Mucosa of rectum (tissue), 2 donors: Measurements from ENCODE around the gene ITGB4.
A peak's percentile ranks its signal among the peaks of the same experiment; 100 is the strongest.
"Not testable (repeated sequence)": the region's sequence is repeated elsewhere in the genome, so short reads cannot be mapped to it uniquely, and the experiment has no call there.

ENCODE experiments used
- H3K27ac ChIP-seq, 2 donors: one replicate each; pipeline ENCODE4 v1.7.0; 2013; ENCODE audit warnings: inconsistent platforms in 2 of 2, low read depth in 2 of 2, low read length in 2 of 2
- H3K27me3 ChIP-seq, 2 donors: one replicate each; pipeline ENCODE4 v1.7.0; 2013; ENCODE audit warnings: low read length in 2 of 2; ENCODE audit not compliant: control insufficient read depth in 2 of 2, insufficient read depth in 2 of 2
- H3K36me3 ChIP-seq, 2 donors: one replicate each; pipeline ENCODE4 v1.7.0; 2013; ENCODE audit warnings: low read length in 2 of 2; ENCODE audit not compliant: control insufficient read depth in 2 of 2, insufficient read depth in 2 of 2
- H3K4me1 ChIP-seq, 2 donors: one replicate each; pipeline ENCODE4 v1.7.0; 2013; ENCODE audit warnings: low read length in 2 of 2, mild to moderate bottlenecking in 1 of 2; ENCODE audit not compliant: control insufficient read depth in 2 of 2, insufficient read depth in 2 of 2
- H3K4me3 ChIP-seq, 2 donors: one replicate each; pipeline ENCODE4 v1.7.0; 2013; ENCODE audit warnings: low read length in 2 of 2
- H3K9ac ChIP-seq, 2 donors: one replicate each; pipeline ENCODE4 v1.7.0; 2013; ENCODE audit warnings: low read length in 2 of 2, low read depth in 1 of 2, mild to moderate bottlenecking in 1 of 2
- H3K9me3 ChIP-seq, 2 donors: one replicate each; pipeline ENCODE4 v1.7.0; 2013; ENCODE audit warnings: low read length in 2 of 2; ENCODE audit not compliant: control insufficient read depth in 2 of 2
- donor health status: healthy.
- donor health status: Normal muscosa, but diverticular disease.

The ITGB4 gene

DNA sequence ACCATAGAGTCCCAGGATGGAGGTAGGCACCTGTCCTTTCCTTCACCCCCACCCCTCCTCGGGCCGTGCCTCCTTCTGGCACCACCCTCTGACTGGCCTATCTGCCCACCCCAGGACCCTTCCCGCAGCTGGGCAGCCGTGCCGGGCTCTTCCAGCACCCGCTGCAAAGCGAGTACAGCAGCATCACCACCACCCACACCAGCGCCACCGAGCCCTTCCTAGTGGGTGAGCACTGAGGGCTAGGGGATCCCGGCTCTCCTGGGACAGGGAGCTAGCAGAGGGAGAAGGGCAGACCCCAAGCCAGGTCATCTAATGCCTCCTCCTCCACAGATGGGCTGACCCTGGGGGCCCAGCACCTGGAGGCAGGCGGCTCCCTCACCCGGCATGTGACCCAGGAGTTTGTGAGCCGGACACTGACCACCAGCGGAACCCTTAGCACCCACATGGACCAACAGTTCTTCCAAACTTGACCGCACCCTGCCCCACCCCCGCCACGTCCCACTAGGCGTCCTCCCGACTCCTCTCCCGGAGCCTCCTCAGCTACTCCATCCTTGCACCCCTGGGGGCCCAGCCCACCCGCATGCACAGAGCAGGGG, 35.9 kb downstream of the ITGB4 start:
- H3K27ac ChIP-seq = no peak overlapping the region
- H3K36me3 ChIP-seq = peaks cover 33 to 47% of the 10 kb centered on the region in 2 donors
- H3K4me3 ChIP-seq = no peak overlapping the region
- no peak overlapping the region for H3K9ac ChIP-seq
- H3K4me1 ChIP-seq = peaks cover 0 to 3% of the 10 kb centered on the region in 2 donors
- no peaks in the 10 kb centered on the region for H3K27me3 ChIP-seq
- H3K9me3 ChIP-seq = no peaks in the 10 kb centered on the region

DNA sequence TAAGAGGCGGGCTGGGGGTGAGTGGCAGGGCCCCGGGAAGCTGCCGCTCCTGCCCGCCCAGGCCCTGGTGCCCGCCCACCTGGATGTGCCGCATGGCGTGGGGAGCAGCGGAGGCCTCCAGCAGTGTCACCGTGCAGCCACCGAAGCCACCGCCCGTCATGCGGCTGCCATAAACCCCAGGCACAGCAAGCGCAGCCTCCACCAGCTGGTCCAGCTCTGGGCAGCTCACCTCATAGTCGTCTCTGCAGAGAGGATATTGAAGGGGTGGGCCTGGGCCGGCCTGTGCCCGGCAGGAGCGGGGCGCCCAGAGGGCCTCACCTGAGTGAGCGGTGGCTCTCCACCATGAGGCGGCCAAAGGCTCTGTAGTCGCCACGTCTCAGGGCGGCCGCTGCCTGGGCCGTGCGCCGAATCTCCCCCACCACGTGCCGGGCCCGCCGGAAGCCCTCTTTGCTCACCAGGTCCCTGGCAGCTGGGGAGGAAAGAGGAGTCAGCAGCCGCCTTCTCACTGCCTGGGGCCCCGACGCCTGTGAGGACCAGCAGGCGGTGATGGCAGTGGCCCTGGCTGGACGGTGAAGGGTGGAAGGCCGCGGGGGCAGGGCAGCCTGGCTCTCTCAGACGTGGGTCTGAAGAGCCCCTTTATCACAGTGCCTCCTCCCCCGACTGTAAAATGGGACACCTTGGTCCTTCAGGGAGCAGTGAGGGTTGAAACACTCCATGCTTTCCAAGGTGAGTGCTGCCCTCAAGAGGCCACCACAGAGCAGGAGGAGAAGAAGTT, 37.1 kb downstream of the ITGB4 start:
- Histone ChIP-seq H3K27me3 (no peaks in the 10 kb centered on the region), H3K4me3 (no peak overlapping the region), H3K27ac (no peak overlapping the region), H3K9me3 (no peaks in the 10 kb centered on the region), H3K9ac (no peak overlapping the region), H3K36me3 (peaks cover 23 to 37% of the 10 kb centered on the region in 2 donors), H3K4me1 (peaks cover 0 to 1% of the 10 kb centered on the region in 2 donors)

DNA sequence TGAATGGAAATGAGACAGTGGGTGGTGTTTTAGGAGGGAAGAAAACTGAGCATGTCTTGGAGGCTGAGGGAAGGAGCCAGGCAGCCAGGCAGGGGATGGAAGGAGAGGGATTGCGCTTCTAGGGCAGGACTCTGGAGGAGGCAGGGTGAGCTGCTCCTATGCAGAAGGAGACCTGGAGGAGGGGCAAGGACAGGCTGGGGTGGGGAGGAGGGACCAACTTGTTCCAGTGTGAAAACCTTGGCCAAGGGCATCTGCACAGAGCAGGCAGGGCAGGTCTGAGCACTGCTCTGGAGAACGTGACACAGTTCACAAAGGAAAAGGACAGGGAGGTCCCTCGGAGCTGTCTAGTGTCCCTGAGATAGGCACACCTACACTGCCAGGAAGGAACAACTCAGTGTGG, 38.2 kb downstream of the ITGB4 start:
- peaks cover 23 to 36% of the 10 kb centered on the region in 2 donors for H3K36me3 ChIP-seq
- no peaks in the 10 kb centered on the region for H3K27me3 ChIP-seq
- no peak overlapping the region for H3K4me3 ChIP-seq
- H3K9ac ChIP-seq = no peak overlapping the region
- no peaks in the 10 kb centered on the region for H3K9me3 ChIP-seq
- H3K4me1 ChIP-seq = peaks cover 10% of the 10 kb centered on the region in 2 donors
- no peak overlapping the region for H3K27ac ChIP-seq

DNA sequence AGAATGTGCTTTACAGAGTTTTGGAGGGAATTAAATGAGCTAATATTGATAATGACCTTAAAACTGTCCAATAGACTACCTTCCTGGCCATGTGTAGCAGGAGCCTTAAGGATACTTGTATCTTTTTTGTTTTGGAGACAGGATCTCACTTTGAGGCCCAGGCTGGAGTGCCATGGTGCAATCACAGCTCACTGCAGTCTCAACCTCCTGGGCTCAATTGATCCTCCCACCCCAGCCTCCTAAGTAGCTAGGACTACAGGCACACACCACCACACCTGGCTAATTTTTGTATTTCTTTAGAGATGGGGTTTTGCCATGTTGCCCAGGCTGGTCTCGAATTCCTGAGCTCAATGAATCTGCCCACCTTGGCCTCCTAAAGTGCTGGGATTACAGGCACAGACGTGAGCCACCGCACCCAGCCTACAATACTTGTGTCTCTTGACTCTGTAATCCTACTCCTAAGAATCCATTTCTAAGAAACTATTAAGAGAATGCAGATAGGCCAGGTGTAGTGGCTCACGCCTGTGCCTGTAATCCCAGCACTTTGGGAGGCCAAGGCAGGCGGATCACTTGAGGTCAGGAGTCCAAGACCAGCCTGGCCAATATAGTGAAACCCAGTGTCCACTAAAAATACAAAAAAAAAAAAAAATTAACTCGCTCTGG, 38.9 kb downstream of the ITGB4 start:
- peaks cover 11 to 14% of the 10 kb centered on the region in 2 donors for H3K4me1 ChIP-seq
- H3K9ac ChIP-seq, H3K9me3 ChIP-seq, H3K27me3 ChIP-seq, H3K4me3 ChIP-seq, H3K27ac ChIP-seq: not testable (repeated sequence)
- H3K36me3 ChIP-seq = peaks cover 17 to 31% of the 10 kb centered on the region in 2 donors

DNA sequence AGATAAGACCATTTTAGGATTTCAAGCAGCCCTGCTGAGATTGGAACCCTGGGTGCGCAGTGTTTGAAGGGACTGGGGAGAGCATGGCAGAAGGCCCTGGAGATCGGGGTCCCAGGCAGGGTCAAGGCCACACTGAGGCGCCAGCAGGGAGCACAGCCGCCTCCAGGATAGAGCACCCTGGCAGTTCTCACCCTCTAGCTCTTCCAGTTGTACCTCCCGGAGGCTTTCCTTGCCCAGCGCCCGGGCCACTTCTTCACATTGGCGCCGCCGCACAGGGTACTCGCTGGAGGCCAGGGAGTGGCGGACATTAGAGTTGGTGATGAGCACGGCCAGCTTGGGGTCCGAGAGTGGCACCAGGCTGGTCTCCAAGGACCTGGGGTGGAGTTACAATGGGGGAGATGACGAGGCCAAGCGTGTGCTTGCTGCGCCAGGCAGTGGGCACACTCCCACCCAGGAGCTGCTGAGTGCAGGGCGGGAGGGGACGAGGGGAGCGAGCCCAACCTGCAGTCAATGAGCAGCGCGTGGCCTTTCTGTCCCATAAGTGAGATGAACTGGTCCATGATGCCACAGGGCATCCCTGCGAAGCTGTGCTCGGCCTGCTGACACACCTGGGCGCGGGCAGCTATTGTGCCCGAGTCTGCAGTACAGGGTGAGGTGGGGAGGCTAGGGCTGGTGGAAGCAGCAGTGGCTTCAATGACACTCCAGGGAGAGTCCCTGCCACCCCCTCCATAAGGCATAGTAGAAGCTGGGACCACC, 41.4 kb downstream of the ITGB4 start:
- no peak overlapping the region for H3K9ac ChIP-seq
- peaks cover 3 to 14% of the 10 kb centered on the region in 2 donors for H3K36me3 ChIP-seq

DNA sequence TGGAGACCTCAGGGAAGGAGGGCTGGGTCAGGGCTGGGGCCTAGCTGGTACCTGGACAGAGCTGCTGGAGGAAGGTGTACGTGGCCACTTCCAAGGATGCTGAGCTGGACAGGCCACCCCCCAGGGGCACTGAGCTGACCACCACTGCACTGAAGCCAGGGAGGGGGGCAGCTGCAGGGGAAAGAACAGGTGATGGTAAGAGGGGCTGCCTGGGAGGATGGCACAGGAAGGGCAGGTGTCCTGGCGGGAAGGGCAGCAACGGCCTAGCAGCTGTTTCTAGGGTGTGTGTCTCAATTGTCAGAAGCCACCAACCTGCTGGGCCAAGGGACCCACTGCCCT, 42.0 kb downstream of the ITGB4 start:
- Histone ChIP-seq H3K9ac (no peak overlapping the region), H3K36me3 (peaks cover 0 to 9% of the 10 kb centered on the region in 2 donors), H3K9me3 (no peaks in the 10 kb centered on the region), H3K4me3 (no peak overlapping the region), H3K27me3 (no peaks in the 10 kb centered on the region), H3K4me1 (peaks cover 11 to 14% of the 10 kb centered on the region in 2 donors), H3K27ac (no peak overlapping the region)

More for the DNA sequence above, 41.4 kb downstream of the ITGB4 start:
- Histone ChIP-seq H3K9me3 (no peaks in the 10 kb centered on the region), H3K4me3 (no peak overlapping the region), H3K27ac (no peak overlapping the region), H3K4me1 (peaks cover 11 to 14% of the 10 kb centered on the region in 2 donors), H3K27me3 (no peaks in the 10 kb centered on the region)

DNA sequence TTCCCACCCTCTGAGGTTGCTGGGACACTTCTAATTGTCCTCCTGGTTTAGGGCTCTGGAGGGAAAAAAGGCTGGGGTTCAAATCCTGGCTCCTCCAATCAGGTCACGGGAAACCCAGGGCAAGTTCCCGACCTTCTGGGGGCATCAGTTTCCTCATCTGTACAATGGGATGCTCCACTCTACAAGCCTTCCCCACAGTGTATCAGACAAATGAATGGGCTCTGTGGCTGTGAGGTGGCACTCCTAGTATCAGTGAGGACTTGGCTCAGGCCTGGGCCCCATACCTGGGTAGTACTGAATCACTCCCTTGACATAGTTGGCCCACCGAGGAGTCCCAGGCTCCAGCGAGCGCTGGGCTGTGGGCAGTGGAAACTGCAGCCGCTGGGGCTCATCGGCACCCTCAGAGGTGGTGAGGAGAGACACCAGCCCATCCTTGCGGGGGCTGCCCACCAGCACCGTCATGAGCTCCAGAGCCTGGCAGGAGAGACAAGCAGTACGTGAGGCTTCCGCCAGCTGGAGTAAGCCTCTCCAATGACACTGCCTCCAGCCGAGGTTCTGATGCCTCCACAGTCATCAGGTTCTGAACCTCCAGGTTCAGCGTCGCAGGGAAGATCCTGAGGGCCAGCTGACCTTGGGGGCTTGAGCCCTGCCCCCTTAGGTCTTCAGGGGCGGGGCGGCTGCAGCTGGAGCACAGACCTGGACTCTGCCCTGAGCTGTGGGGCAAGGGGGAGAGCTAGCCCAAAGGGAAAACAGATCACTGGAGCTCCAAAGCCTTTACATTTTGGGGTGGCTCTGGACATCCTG, 42.6 kb downstream of the ITGB4 start:
- Histone ChIP-seq H3K4me3 (peak overlapping the region; percentile 66 to 71), H3K9ac (peak overlapping the region; percentile 65 to 79), H3K4me1 (peaks cover 11 to 14% of the 10 kb centered on the region in 2 donors), H3K27me3 (no peaks in the 10 kb centered on the region), H3K36me3 (peaks cover 0 to 6% of the 10 kb centered on the region in 2 donors), H3K9me3 (no peaks in the 10 kb centered on the region), H3K27ac (peak overlapping the region in 1 of 2 donors; percentile 74)

DNA sequence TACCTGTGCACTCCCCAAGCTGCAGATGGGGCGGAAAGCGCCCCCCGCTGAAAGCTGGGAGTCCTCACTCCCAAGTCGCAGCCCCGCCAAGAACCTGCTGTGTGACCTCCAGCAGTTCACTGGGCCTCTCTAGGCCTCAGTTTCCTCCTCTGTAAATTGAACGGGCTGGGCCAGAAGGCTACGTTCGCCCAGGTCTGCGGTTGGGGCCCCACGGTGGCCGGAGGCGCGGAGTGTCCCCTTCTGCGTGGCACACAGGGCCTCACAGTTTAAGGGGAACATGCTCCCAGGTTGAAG, 43.1 kb downstream of the ITGB4 start:
- Histone ChIP-seq H3K27me3 (no peaks in the 10 kb centered on the region), H3K36me3 (peaks cover 0 to 4% of the 10 kb centered on the region in 2 donors), H3K4me3 (peak overlapping the region; percentile 66 to 71), H3K9me3 (no peaks in the 10 kb centered on the region), H3K27ac (peak overlapping the region; percentile 74 to 86), H3K9ac (peak overlapping the region; percentile 65 to 79), H3K4me1 (peaks cover 13 to 14% of the 10 kb centered on the region in 2 donors)

DNA sequence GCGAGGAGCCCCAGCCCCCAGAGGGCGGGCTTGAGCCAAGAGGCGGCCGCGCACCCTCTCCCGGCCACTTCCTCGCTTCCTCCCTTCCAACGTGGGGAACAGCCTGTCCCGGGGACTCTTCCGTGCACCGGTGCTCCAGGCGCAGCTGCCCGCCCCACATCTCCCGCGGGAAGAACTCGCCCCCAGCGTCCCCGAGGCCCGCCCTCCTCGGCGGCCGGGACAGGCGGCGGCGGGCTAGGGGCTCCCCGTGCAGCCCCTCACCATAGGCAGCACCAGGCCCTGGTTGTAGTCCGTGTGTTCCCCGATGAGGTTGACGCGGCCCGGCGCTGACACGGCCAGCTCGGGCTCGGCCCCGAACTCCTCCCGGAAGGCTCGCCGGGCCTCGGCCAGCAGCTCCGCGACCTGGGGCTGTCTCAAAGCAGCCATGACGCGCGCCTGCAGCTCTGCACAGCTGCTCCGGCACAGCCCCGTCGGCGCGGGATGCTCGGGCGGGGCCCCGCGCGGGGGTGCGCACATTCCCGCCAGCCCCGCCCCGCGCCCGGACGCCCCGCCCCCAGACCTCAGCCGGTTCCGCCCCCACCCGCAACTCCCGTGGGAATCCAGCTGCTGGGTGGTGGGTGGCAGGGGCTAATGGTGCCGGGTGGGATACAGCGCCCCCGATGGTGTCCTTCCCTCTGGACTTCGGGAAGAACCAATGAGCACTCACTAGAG, 43.6 kb downstream of the ITGB4 start, which contains the start of gene GALK1:
GALK1 (minus strand) TSS at position 482 of the 711 bp plus-strand sequence; CDS start at position 426, 56 bp downstream.
- Histone ChIP-seq H3K4me1 (peaks cover 14% of the 10 kb centered on the region in 2 donors), H3K4me3 (peak within 1 kb of the TSS; percentile 66 to 71), H3K9me3 (no peaks in the 10 kb centered on the region), H3K27me3 (no peaks in the 10 kb centered on the region), H3K9ac (peak within 1 kb of the TSS; percentile 65 to 79), H3K36me3 (no peaks in the 10 kb centered on the region), H3K27ac (peak within 1 kb of the TSS; percentile 74 to 86)
